ENCODE results near the gene SYNE2. TPM values are rescaled to one million over a fixed set of nuclear protein-coding genes. Genes with fewer than 3 reads are reported as not detected.

SYNE2 gene
- polyA plus RNA-seq, 2 donors = 48.5 to 76.2 TPM

DNA sequence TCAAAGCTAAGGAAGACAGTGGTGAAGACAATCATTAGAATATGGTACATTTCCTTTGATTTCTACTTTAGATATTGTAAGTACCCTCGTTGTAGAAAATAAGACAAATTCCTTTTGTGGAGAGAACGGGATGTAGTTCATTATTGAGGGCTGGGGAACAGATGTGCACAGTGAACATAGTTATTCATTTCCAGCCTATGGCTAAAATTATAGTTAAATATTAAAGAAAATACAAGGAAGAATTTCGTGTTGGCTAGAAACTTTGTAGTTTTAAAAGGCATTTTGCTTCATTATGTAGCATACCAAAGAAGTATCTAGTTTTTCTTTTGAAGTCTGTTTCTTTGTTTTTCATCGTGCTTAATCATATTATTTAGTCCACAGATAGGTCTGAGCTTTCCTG, 239.5 kb downstream of the SYNE2 start:
- Histone ChIP-seq H3K4me3 (ENCODE audit: low read depth in 1 of 2, low read length in 2 of 2) (no peak overlapping the region), H3K4me1 (ENCODE audit: control insufficient read depth in 2 of 2, insufficient read depth in 2 of 2, low read length in 1 of 2) (peaks cover 0 to under 1% of the 10 kb centered on the region in 2 donors)

DNA sequence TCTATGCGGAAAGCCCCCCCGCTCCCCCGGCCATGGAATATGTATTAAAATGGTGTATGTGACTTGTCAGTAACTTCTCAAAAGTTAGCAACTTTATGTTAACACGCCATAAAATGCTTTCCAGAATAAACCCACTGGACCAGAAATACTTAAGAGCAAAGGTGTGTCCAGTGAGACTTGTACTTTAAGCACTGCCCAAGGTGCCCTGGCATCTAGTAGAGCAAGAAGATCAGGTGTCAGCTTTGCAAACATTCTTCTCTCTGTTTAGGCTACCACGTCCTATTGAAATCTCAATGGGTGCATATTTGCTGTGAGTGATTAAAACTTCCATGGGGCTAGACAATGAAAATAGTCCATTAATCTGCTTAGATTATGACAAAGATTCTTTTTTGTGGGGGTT, 240.1 kb downstream of the SYNE2 start:
- Histone ChIP-seq H3K4me3 (ENCODE audit: low read depth in 1 of 2, low read length in 2 of 2) (peak overlapping the region in 1 of 2 donors; percentile 33), H3K9me3 (ENCODE audit: control insufficient read depth in 2 of 2, insufficient read depth in 1 of 2, low read depth in 1 of 2, low read length in 1 of 2) (no peaks in the 10 kb centered on the region), H3K4me1 (ENCODE audit: control insufficient read depth in 2 of 2, insufficient read depth in 2 of 2, low read length in 1 of 2) (peaks cover 0 to 3% of the 10 kb centered on the region in 2 donors), H3K27ac (ENCODE audit: low read depth in 2 of 2, low read length in 1 of 2) (peak overlapping the region; percentile 17 to 60), H3K27me3 (ENCODE audit: control insufficient read depth in 1 of 2, insufficient read depth in 2 of 2, low read length in 2 of 2) (no peaks in the 10 kb centered on the region), H3K36me3 (ENCODE audit: control insufficient read depth in 2 of 2, insufficient read depth in 2 of 2, low read length in 1 of 2) (peaks cover 5 to 9% of the 10 kb centered on the region in 2 donors)
- WGBS, 2 donors = 66 to 67% methylated on average over 5 of the region's 5 CpGs

More for the DNA sequence above, 239.5 kb downstream of the SYNE2 start:
- WGBS, 2 donors = 78 to 85% methylated on average over 4 of the region's 4 CpGs
- peak overlapping the region in 1 of 2 donors; percentile 17 for H3K27ac ChIP-seq (ENCODE audit: low read depth in 2 of 2, low read length in 1 of 2)
- no peaks in the 10 kb centered on the region for H3K27me3 ChIP-seq (ENCODE audit: control insufficient read depth in 1 of 2, insufficient read depth in 2 of 2, low read length in 2 of 2)
- no peaks in the 10 kb centered on the region for H3K9me3 ChIP-seq (ENCODE audit: control insufficient read depth in 2 of 2, insufficient read depth in 1 of 2, low read depth in 1 of 2, low read length in 1 of 2)
- H3K36me3 ChIP-seq (ENCODE audit: control insufficient read depth in 2 of 2, insufficient read depth in 2 of 2, low read length in 1 of 2) = peaks cover under 1 to 5% of the 10 kb centered on the region in 2 donors

DNA sequence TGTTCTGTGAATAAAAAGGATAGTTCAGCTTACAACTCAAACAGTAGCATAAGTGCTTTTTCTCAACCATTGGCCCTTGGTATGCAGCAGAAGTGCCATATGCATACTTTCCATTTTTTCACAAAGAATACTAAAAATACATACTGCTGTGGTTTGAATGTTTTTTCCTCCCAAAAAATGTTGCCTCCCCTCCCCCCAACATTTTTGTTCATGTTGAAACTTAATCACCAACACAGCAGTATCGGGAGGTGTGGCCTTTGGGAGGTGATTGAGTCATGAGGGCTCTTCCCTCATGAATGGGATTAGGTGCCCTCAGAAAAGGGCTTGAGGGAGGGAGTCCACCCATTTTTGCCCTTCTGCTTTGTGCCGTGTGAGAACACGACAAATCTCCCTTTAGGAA, 242.8 kb downstream of the SYNE2 start:
- no peak overlapping the region for H3K27ac ChIP-seq (ENCODE audit: low read depth in 2 of 2, low read length in 1 of 2)
- H3K9me3 ChIP-seq (ENCODE audit: control insufficient read depth in 2 of 2, insufficient read depth in 1 of 2, low read depth in 1 of 2, low read length in 1 of 2) = no peaks in the 10 kb centered on the region
- H3K36me3 ChIP-seq (ENCODE audit: control insufficient read depth in 2 of 2, insufficient read depth in 2 of 2, low read length in 1 of 2) = peaks cover 5 to 7% of the 10 kb centered on the region in 2 donors
- 80 to 83% methylated on average over 3 of the region's 3 CpGs for WGBS, 2 donors
- H3K27me3 ChIP-seq (ENCODE audit: control insufficient read depth in 1 of 2, insufficient read depth in 2 of 2, low read length in 2 of 2) = no peaks in the 10 kb centered on the region
- peaks cover 0 to 3% of the 10 kb centered on the region in 2 donors for H3K4me1 ChIP-seq (ENCODE audit: control insufficient read depth in 2 of 2, insufficient read depth in 2 of 2, low read length in 1 of 2)
- no peak overlapping the region for H3K4me3 ChIP-seq (ENCODE audit: low read depth in 1 of 2, low read length in 2 of 2)

DNA sequence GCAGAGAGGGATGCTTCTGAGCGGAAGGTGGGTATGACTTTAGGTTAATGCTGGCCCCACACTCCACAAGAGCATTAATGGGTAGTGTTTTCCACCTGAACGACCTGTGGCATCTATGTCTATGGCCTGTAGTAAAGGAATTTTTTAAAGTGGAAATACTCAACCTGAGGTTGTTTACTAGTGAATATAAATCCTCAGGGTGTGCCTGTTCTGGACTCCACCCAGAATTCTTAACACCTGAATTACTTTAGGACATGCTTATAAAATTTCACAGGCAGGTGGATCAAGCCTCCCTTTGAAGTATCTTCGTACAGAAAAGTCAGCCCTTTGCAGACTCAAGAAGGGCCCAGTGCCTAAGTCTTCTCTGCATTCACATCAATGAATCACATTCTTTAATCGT, 245.3 kb downstream of the SYNE2 start:
- Histone ChIP-seq H3K4me3 (ENCODE audit: low read depth in 1 of 2, low read length in 2 of 2) (no peak overlapping the region), H3K27ac (ENCODE audit: low read depth in 2 of 2, low read length in 1 of 2) (peak overlapping the region; percentile 55 to 58), H3K27me3 (ENCODE audit: control insufficient read depth in 1 of 2, insufficient read depth in 2 of 2, low read length in 2 of 2) (no peaks in the 10 kb centered on the region), H3K4me1 (ENCODE audit: control insufficient read depth in 2 of 2, insufficient read depth in 2 of 2, low read length in 1 of 2) (peaks cover 0 to 3% of the 10 kb centered on the region in 2 donors), H3K9me3 (ENCODE audit: control insufficient read depth in 2 of 2, insufficient read depth in 1 of 2, low read depth in 1 of 2, low read length in 1 of 2) (peaks cover 0 to 4% of the 10 kb centered on the region in 2 donors), H3K36me3 (ENCODE audit: control insufficient read depth in 2 of 2, insufficient read depth in 2 of 2, low read length in 1 of 2) (peaks cover 5% of the 10 kb centered on the region in 2 donors)
- WGBS, 2 donors = 59 to 71% methylated on average over 4 of the region's 4 CpGs

DNA sequence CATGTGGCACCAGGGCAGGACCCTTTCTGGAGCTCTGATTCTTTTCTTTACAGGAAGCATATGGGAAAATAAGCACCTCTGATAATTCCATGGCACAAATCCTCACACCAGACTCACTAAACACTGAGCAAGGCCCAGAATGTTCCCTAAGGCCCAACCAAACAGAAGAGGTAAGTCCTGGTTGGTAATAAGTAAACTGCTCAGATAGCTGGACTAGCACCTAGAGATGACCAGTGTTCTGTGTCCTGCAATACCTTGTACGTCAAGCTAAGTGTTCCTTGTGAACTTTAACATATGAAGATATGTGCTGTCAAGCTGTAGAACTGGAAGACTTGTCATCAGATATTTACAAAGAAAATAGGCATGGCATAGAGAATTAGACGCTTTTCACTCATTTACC, 254.6 kb downstream of the SYNE2 start:
- H3K36me3 ChIP-seq (ENCODE audit: control insufficient read depth in 2 of 2, insufficient read depth in 2 of 2, low read length in 1 of 2) = peaks cover 0 to 10% of the 10 kb centered on the region in 2 donors
- H3K9me3 ChIP-seq (ENCODE audit: control insufficient read depth in 2 of 2, insufficient read depth in 1 of 2, low read depth in 1 of 2, low read length in 1 of 2) = no peaks in the 10 kb centered on the region
- H3K27ac ChIP-seq (ENCODE audit: low read depth in 2 of 2, low read length in 1 of 2) = no peak overlapping the region
- no peak overlapping the region for H3K4me3 ChIP-seq (ENCODE audit: low read depth in 1 of 2, low read length in 2 of 2)
- WGBS, 2 donors = 83 to 90% methylated on average over 2 of the region's 2 CpGs
- no peaks in the 10 kb centered on the region for H3K27me3 ChIP-seq (ENCODE audit: control insufficient read depth in 1 of 2, insufficient read depth in 2 of 2, low read length in 2 of 2)
- no peaks in the 10 kb centered on the region for H3K4me1 ChIP-seq (ENCODE audit: control insufficient read depth in 2 of 2, insufficient read depth in 2 of 2, low read length in 1 of 2)

DNA sequence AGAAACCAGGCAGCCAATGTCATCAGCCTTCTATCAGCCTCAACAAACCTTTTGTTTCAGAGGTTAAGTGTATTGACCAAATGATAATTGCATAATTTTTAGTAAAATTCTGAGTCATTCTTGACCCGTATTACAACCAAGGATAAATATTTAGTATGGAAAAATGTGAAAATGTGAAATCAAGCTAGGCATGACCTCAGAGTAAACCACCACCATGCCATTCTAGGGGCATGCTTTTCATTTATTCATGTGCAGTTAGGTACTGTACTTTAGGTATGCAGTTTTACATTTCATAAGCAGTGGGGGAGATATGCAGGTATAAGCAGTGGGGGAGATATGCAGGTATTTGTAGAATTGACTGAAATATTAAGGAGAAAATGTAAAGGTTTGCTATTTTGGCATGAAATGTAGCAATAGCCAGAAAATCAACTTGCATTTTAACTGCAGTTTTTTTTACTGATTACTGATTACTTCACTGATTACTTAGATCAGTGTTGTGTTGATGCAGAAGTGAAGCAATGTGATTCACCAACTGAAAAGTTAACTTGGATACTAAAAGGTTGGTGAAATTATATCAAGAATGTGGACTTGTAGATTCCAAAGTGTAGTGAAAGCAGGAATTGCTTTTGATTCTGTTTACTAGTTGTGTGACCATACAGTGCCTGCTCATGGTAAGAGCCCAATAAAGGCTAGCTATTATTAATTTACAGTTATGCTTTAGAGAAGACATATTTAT, 257.2 kb downstream of the SYNE2 start:
- H3K27me3 ChIP-seq (ENCODE audit: control insufficient read depth in 1 of 2, insufficient read depth in 2 of 2, low read length in 2 of 2) = no peaks in the 10 kb centered on the region
- 64 to 72% methylated on average over 1 of the region's 1 CpG for WGBS, 2 donors
- H3K4me3 ChIP-seq (ENCODE audit: low read depth in 1 of 2, low read length in 2 of 2) = no peak overlapping the region
- H3K27ac ChIP-seq (ENCODE audit: low read depth in 2 of 2, low read length in 1 of 2) = no peak overlapping the region
- peaks cover 0 to 10% of the 10 kb centered on the region in 2 donors for H3K36me3 ChIP-seq (ENCODE audit: control insufficient read depth in 2 of 2, insufficient read depth in 2 of 2, low read length in 1 of 2)
- peaks cover 2% of the 10 kb centered on the region in 2 donors for H3K4me1 ChIP-seq (ENCODE audit: control insufficient read depth in 2 of 2, insufficient read depth in 2 of 2, low read length in 1 of 2)
- no peaks in the 10 kb centered on the region for H3K9me3 ChIP-seq (ENCODE audit: control insufficient read depth in 2 of 2, insufficient read depth in 1 of 2, low read depth in 1 of 2, low read length in 1 of 2)

DNA sequence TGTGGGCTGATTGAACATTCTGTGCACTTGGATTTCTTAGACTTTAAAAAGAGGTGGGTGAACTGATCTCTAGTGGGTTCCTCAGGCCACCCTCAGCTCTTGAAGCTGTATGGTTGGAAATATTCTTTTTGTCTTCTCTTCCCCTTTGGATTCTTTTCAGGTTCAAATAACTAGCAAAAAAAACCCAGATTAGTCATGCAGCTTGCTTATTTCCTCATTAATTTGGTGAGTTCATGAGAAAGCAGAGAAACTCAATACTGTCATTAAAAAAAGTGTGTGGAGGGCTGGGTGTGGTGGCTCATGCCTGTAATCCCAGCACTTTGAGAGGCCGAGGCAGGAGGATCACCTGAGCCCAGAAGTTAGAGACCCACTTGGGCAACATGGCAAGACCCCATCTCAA, 258.0 kb downstream of the SYNE2 start:
- Histone ChIP-seq H3K9me3 (ENCODE audit: control insufficient read depth in 2 of 2, insufficient read depth in 1 of 2, low read depth in 1 of 2, low read length in 1 of 2) (no peaks in the 10 kb centered on the region), H3K27ac (ENCODE audit: low read depth in 2 of 2, low read length in 1 of 2) (no peak overlapping the region), H3K36me3 (ENCODE audit: control insufficient read depth in 2 of 2, insufficient read depth in 2 of 2, low read length in 1 of 2) (peaks cover 0 to 10% of the 10 kb centered on the region in 2 donors), H3K4me3 (ENCODE audit: low read depth in 1 of 2, low read length in 2 of 2) (no peak overlapping the region), H3K4me1 (ENCODE audit: control insufficient read depth in 2 of 2, insufficient read depth in 2 of 2, low read length in 1 of 2) (peaks cover 2% of the 10 kb centered on the region in 2 donors), H3K27me3 (ENCODE audit: control insufficient read depth in 1 of 2, insufficient read depth in 2 of 2, low read length in 2 of 2) (no peaks in the 10 kb centered on the region)
- WGBS, 2 donors = 60 to 71% methylated on average over 1 of the region's 1 CpG

DNA sequence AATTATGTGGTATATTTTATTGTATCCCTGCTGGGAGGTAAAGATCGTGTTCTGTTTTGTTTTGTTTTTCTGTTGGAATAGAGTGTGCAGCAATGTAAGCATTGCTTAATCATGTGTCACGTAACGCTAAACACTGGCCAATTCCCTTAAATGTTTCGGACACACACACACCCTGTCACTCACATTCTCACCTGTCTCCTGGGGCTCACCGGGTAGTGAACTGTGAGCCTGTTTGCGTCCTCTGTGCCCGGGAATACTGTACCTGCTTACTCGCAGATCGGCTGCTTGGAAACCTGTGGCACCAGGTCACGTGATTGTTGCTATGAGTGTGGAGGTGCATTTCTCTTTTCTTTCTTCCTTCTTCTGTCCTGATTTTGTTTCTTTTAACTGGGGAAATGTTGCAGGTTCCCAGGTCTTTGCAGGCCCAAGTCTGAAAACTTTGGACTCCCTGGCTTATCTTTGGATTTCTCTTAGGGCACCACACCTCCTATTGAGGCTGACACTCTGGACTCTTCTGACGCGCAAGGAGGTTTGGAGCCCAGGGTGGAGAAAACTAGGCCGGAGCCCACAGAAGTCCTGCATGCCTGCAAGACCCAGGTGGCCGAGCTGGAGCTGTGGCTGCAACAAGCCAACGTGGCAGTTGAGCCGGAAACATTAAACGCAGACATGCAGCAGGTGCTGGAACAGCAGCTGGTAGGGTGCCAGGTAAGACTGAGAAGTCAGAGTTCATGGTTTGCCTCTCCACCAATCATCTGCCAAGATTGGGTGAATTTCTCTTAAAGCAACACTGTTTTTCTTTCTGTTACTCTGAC, 260.3 kb downstream of the SYNE2 start:
- H3K27me3 ChIP-seq (ENCODE audit: control insufficient read depth in 1 of 2, insufficient read depth in 2 of 2, low read length in 2 of 2) = no peaks in the 10 kb centered on the region
- H3K36me3 ChIP-seq (ENCODE audit: control insufficient read depth in 2 of 2, insufficient read depth in 2 of 2, low read length in 1 of 2) = peaks cover 0 to 7% of the 10 kb centered on the region in 2 donors
- H3K4me3 ChIP-seq (ENCODE audit: low read depth in 1 of 2, low read length in 2 of 2) = peak overlapping the region in 1 of 2 donors; percentile 14
- H3K9me3 ChIP-seq (ENCODE audit: control insufficient read depth in 2 of 2, insufficient read depth in 1 of 2, low read depth in 1 of 2, low read length in 1 of 2) = no peaks in the 10 kb centered on the region
- peak overlapping the region; percentile 46 to 82 for H3K27ac ChIP-seq (ENCODE audit: low read depth in 2 of 2, low read length in 1 of 2)
- peaks cover 2% of the 10 kb centered on the region in 2 donors for H3K4me1 ChIP-seq (ENCODE audit: control insufficient read depth in 2 of 2, insufficient read depth in 2 of 2, low read length in 1 of 2)
- WGBS, 2 donors = 41 to 54% methylated on average over 17 of the region's 17 CpGs

DNA sequence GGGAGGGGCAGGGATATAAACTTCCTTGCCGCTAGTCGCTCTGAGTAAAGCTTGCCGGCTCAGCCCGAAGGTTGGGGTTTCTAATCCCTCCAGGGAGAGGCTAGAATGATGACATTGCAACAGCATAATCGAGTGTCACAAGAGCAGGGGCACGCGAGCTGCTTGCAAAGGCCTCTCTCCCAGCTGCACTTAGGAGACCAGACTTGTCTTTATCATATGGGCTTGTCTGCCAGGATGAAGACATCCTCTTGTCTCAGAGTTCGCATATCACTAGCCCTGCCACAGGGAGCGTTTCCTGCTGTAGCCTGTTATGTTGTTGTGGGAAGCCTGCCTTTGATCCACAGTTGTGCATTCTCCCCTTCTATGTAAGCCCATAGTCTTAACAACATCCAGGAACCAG, 261.4 kb downstream of the SYNE2 start:
- Histone ChIP-seq H3K36me3 (ENCODE audit: control insufficient read depth in 2 of 2, insufficient read depth in 2 of 2, low read length in 1 of 2) (peaks cover 0 to 4% of the 10 kb centered on the region in 2 donors), H3K27me3 (ENCODE audit: control insufficient read depth in 1 of 2, insufficient read depth in 2 of 2, low read length in 2 of 2) (no peaks in the 10 kb centered on the region), H3K27ac (ENCODE audit: low read depth in 2 of 2, low read length in 1 of 2) (peak overlapping the region; percentile 1 to 56), H3K9me3 (ENCODE audit: control insufficient read depth in 2 of 2, insufficient read depth in 1 of 2, low read depth in 1 of 2, low read length in 1 of 2) (no peaks in the 10 kb centered on the region), H3K4me1 (ENCODE audit: control insufficient read depth in 2 of 2, insufficient read depth in 2 of 2, low read length in 1 of 2) (peaks cover 2% of the 10 kb centered on the region in 2 donors), H3K4me3 (ENCODE audit: low read depth in 1 of 2, low read length in 2 of 2) (no peak overlapping the region)
- WGBS, 2 donors = 52 to 63% methylated on average over 9 of the region's 9 CpGs
